Mammary epithelial cell (primary cell): ENCODE measurements around the gene EPHA1.

ENCODE experiments used
- EZH2 ChIP-seq: IDR thresholded peaks from 2 replicates; pipeline ENCODE4 v1.6.1; 2012; ENCODE audit warnings: low read length, inconsistent platforms, borderline replicate concordance
- TF ChIP-seq, protein P1 (sequence below), 2 donors: IDR thresholded peaks in 1 of 2; conservative IDR thresholded peaks in 1 of 2; 2 replicates each; pipeline ENCODE4 v1.5.1; 2011 to 2012; ENCODE audit warnings: inconsistent platforms in 2 of 2, low read length in 2 of 2, mild to moderate bottlenecking in 2 of 2, control low read depth in 1 of 2, low read depth in 1 of 2; ENCODE audit not compliant: insufficient read depth in 1 of 2; ENCODE audit errors: extremely low read depth in 1 of 2

DNA sequence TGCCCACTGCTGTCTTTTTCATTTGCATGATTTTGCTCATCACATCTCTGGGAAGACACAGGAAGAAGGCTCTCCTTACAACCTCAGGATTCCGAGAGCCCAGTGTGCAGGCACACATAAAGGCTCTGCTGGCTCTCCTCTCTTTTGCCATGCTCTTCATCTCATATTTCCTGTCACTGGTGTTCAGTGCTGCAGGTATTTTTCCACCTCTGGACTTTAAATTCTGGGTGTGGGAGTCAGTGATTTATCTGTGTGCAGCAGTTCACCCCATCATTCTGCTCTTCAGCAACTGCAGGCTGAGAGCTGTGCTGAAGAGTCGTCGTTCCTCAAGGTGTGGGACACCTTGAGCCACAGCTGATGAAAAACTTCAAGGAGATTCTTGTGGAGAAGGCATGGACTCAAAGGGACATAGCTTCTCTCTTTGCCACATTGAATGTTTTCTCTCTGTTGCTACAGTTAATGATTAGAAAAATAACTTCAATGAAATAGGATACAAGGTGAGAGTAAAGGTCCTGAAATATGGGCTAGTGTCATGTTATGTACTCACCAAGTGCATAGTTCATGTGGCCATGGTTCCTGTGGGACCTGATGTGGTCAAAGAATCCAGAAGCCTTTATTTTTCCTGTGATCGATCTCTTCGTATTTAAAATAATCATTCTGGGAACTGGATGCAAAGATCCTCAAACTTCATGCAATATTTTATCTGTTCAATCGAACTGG is 35.6 kb upstream of the EPHA1 start:
- TF ChIP-seq, protein P1, sequence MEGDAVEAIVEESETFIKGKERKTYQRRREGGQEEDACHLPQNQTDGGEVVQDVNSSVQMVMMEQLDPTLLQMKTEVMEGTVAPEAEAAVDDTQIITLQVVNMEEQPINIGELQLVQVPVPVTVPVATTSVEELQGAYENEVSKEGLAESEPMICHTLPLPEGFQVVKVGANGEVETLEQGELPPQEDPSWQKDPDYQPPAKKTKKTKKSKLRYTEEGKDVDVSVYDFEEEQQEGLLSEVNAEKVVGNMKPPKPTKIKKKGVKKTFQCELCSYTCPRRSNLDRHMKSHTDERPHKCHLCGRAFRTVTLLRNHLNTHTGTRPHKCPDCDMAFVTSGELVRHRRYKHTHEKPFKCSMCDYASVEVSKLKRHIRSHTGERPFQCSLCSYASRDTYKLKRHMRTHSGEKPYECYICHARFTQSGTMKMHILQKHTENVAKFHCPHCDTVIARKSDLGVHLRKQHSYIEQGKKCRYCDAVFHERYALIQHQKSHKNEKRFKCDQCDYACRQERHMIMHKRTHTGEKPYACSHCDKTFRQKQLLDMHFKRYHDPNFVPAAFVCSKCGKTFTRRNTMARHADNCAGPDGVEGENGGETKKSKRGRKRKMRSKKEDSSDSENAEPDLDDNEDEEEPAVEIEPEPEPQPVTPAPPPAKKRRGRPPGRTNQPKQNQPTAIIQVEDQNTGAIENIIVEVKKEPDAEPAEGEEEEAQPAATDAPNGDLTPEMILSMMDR (conservative IDR thresholded peaks at IDR 0.05 in 1 of 2, IDR thresholded peaks at IDR 0.05 in 1 of 2; ENCODE audit: extremely low read depth in 1 of 2, insufficient read depth in 1 of 2, low read depth in 1 of 2, low read length in 2 of 2): no peak
- no peak for TF ChIP-seq EZH2
